HG03439 (cell line): Measurements from ENCODE around the gene CDON.

Experiments
- ATAC-seq: cut with Tn5 transposase; IDR thresholded peaks from one replicate; pipeline ENCODE4 v1.9.1; 2021; ENCODE audit warnings: mild to moderate bottlenecking, moderate library complexity; ENCODE audit not compliant: unreplicated experiment

Gene CDON

DNA sequence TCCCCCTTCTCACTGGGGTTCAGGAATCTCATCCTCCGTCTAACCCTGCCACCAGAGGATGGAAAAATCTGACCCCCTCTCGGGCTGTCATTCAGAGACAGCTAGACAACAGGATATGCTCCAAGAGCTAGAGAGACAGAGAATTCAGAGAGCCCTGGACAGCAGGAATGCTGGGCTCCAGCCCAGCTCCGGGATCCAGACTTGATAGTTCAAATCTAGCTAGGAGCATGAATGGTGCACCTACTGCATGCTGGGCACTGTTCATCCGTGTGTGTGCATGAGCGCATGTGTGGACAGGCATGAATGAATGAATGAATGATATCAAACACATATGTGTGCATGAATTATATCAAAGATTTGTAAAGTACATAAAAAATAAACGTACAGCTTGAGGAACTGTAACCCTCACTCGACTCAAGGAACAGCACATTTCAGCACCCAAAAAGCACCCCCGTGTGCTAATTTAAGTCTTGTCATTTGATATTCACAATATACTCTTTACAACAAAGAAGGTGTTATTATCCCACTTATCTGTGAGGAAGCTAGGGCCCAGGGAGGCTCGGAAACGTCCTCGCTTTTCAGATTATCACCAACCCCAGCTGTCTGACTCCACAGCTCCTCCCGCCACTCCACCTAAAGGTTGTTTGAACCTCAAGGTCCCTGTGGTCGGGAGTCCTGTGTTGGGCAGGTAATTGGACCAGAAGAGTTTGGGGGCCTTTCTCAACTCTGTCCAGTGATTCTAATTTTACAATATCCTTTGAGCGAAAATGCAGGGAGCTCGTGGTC, 117.5 kb downstream of the CDON start:
- ATAC-seq: no peak

DNA sequence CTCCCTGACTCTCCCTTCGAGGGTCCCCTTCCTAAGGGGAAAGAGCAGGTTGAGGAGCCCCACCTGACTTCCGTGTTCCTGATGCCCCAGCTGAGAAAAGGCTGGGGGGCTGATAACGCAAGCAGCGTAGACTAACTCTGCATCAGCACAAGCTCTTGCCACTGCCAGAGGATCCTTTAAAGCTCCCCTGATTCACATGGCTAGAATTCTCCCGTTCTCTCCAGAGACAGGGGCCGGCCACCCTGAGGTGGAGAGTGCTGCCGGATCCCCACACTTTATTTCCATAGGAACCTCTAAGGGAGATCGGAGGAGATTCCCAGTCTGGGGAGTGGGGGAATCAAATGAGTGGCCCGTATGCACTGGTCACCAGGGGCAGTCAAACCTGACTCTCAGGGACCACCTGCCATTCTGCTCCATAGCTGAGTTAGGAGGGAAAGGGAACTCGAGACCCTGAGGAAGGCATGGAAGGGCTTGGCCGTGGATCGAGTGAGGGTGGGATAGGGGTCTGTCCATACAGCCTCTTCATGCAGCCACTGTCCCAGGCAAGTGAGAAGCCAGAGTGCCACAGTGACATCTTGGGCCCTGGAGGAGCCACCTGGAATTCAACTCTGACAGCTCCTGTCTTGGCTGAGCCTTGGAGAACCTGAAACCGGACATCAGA, 118.2 kb downstream of the CDON start:
- ATAC-seq: no peak

DNA sequence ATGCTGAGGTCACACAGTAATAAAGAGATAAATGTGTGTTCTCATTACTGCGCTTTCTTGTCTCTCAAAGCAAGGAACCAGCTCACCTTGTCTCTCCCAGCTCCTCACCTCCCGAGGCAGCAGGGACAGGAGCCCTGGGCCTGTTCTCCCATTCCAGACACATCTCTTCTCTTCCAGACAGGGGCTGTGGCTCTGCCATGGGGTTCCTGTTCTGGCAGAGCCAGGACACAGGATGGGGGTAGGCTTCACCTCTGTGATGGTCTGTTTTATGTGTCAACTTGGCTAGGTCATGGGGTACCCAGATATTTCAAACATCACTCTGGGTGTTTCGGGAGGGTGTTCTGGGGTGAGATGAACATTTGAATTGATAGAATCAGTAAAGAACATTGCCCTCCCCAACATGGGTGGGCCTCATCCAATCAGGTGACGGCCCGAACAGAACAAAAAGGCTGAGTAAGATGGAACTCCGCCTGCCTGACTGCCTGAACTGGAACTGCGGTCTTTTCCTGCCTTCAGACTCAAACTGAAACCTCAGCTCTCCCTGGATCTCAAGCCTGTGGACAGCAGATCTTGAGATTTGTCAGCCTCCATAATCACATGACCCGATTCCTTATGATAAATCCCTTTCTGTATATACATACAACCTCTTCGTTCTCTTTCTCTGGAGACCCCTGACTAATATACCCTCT, 118.9 kb downstream of the CDON start:
- ATAC-seq: no peak

DNA sequence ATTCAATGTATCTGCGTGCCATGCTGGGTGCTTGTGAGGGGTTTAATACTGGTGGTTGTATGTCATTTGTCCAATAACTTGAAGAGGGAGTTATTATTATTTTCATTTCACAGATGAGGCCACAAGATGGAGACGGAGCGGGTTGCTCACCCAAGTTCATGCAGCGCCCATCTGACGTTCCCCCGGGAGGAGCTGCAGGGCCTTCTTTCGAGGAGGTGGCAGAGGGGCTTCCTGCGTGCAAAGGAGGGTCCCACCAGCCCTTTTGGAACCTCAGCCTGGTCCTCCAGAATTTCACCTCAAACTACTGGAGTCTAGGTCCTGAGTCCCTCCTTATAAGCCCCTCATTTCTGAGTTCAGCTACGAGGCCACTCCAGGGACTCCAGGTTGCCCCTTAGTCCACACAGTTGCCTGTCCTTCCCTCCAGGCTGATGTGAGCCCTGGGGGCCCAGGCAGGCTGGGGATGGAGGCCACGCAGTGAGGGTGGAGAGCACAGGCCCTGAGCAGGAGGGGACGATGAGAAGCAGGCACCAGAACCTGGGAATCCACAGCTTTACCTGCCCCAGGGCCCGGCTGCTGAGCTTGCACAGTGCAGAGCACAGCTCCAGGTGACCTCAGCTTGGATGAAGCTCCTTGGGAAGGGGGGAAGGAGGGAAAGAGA, 119.8 kb downstream of the CDON start:
- no peak for ATAC-seq

DNA sequence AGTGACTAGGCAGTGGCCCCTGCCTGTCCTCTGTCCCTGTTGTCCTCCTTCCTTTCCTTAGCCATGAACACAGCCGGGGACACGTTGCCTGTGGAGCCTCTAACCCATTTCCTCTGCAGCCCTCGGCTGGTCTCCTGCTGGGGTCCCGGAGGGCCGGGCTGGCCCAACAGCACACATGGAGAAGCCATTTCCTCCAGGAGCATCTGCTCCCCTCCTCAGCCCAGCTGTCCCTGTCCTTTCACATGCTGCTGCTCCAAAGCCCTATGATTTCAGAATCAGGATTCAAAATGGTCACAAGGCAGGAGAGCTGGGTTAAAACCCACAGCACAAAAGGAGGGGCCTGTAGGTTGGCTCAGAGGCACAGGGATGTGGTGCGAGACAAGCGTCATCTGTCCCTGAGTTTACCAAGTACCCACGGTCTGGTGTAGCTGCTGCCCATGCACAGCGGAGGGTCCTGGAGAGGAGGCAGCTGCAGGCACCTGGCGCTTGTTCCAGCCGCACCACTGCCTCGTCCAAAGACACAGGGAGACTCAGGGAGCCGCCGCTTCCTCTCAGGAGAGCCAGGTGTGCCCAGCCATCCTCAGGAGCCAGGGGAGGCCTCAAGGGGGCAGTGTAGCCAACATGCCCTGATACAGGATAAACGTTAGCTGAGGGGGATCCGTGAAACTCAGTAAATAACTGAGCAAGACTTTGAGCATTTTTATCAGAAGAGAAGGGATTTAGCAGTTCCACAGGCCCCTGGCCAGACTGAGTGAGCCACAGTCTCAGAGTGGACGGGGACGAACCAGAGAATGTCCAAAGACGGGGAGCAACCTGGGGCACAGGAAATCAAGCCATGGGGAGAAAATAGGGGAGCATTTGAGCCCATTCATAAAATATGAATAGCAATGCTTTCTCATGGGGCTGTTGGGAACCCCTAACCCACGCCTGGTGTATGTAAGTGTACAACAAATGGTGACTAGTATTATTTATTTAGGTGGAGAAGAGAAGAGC, 120.8 kb downstream of the CDON start:
- ATAC-seq: no peak

DNA sequence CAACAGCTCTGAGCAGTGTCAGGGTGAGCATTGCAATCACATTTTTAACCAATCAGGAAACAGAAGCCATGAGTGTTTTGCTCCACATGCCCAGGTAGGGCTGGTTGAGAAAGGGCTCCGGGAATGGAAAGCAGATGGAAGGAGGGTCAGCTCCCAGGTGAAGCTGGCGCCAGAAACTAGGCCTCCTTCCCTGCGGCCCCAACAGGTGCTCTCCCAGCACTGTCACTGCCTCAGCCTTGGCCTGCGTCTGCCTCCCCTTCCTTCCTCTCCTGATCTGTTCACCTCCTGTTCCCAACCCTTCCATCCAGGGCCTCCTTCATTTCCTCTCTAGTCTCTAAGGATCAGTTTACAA, 121.4 kb downstream of the CDON start:
- ATAC-seq: no peak

DNA sequence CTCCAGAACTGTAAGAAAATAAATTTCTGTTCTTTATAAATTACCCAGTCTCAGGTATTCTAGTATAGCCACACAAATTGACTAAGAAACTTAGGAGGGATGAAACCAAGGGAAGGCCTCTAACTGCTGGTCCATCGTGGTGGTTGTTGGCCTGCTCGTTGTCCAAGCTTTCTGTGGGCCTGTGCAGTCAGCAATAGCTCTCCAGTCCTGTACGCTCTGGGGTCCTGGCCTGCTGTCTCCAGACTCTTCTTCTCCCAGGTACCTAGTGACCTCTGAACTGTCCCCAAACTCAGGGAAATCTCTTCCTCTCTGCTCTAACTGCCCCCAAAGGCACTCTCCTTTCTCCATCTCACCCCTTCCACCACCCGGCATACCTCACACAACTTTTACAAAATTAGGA, 122.5 kb downstream of the CDON start:
- ATAC-seq: no peak

DNA sequence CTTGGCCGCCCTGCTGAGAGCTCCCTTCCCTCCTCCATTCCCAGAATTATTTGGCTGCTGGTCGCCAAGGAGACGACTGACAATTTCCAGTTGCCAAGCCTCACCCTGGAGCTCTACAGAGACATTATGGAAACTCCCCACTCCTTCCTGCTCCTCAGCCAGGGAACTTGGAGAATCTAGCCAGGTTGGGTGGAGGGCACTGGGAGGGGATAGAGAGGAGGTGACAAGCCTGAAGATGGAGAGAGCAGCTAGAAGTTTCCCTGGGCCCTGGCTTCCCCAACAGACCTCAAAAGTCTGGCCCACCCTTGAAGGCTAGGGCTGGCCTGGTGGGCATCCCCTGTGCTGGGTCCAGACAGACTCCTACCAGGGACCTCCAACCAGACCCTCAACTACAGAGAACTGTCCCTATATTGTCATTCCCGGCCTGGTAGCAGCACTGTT, 123.6 kb downstream of the CDON start:
- no peak for ATAC-seq

DNA sequence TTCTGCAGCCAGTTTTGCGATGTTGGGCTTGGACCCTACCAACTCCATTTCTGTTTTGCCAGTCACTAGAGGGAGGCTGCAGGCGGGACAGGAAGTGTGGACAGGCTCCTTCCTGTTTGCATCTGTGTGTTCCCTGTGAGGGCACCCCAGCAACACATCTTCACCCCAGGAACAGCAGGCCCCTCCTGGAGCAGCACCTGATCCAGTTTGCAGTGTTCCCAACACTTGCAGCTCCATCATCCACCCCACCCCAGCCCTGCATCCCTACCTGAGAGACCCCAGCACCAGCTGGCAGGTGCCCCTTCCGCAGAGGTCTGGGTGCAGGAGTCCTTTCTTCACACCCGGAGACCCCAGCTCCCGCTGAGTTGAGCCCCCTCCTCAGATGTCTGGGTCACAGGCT, 124.2 kb downstream of the CDON start:
- no peak for ATAC-seq

DNA sequence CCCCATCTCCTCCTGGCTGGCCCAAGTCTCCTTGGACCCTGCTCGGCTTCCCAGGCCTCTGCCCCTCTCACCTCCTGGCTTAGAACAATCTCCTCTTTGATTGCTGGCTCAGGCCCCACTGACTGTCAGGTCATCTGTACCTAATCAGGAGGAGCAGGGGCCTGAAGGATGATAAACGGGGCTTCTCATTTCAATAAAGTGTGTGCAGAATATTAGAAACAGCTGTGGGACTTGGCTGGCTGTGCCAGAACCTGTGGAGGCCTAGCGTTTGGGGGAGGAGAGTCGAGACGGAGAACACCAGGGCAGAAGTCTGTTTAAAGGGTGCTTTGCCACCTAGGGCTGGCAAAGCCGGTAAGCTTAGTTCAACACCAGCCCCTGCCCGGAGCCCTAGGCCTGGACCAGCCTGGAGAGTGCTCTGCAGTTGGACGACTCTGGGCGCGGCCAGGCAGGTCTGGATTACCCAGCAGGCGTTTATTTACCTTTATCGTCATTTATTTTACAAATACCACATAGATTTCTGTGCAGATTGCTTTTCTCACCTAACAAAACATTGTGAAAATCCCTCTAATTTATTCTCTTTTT, 127.0 kb downstream of the CDON start:
- no peak for ATAC-seq

DNA sequence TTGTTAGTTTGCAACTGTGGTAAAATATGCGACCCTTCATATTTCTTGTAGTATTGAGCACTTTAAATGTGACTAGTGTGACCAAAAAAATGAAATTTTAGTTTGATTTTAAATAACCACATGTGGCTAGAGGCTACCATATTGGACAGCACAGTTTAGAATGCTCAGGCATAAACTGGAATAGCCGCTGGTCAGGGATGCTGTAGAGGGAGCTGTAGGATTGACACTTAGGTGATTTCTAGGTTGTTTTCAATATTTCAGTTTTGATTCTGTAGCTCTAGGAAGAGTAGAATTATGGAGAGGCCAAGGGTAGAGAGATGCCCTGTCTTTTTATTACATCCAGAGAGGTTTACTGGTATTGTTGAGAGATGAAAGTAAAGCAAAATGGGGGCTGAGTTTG, 127.6 kb downstream of the CDON start:
- no peak for ATAC-seq

DNA sequence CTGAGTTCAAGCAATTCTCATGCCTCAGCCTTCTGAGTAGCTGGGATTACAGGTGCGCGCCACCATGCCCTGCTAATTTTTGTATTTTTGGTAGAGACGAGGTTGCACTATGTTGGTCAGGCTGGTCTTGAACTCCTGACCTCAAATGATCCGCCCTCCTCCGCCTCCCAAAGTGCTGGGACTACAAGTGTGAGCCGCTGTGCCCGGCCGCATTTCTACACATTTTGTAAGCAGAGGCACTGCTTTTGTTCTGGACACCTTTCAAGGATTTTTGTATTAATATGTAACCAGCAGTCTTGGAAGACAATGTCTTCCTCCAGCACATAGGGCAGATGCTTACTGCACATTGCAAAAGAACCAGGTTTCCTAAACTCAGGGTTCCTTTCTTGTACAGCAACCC, 128.2 kb downstream of the CDON start:
- no peak for ATAC-seq

DNA sequence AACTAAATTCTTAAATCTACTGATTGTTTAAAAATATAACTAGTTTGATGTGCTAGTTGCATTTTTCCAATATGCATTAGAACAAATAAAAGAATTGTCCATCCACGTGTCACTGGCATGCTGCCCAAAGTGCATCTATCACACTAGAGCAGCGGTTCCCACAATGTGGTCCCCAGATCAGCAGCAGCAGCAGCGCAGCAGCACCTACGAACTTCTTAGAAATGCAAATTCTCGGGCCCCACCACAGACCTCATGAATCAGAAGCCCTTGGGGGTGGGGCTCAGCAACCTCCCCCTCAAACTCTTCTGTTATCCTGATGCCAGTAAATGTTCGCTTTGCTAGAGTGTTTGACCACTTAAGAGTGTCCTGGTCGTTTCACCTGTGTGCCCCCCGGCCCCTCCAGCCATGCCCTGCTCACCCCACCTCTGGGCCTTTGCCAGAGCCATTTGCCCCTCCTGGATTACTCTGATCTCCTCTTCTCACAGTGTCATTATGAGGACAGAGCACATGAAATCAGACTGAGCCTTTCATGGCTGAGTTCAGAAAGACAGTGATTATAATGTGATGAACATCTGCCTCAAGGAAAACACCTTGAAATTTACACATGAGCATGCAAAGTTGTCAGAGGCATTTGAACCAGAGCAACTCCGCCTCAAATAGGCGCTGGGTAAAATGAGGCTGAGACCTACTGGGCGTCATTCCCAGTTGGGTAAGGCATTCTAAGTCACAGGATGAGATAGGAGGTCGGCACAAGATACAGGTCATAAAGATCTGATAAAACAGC, 129.4 kb downstream of the CDON start:
- no peak for ATAC-seq

DNA sequence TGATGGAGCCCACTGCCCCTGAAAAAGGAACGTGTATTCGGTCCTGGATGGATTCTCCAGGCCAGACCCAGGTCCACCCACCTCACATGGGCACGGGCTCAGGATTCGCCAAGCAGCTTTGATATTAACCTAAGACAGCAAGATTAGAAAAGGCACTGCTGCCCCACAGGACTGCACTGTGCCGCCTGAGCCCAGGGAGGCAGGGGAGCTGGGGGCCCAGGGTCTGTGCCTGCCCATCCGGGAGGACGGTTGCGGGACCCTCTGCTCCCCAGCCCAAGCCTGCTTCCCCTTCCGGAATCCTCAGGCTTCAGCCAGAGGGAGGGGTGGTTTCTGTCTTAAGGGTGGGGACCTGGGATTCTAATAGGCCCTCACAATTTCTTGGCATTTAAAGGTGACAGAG, 130.4 kb downstream of the CDON start:
- no peak for ATAC-seq

DNA sequence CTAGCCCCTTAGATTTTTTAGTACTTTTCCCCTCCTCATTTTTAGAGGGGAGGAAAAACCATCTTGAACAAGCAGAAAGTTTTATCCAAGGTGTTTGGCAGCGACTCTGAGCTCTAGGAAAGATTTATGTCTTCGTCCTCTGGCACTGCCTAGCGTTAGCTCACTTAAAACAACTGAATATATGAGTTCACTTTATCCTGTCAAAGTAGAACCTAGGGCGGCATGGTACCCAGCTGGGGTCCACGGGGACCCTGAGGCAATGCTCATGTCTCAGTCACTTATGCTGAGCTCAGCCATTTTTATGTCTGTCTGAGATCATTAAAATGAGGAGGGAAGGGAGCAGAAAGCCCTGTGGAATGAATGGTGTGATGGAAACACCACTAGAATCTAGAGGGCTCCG, 131.0 kb downstream of the CDON start:
- no peak for ATAC-seq

DNA sequence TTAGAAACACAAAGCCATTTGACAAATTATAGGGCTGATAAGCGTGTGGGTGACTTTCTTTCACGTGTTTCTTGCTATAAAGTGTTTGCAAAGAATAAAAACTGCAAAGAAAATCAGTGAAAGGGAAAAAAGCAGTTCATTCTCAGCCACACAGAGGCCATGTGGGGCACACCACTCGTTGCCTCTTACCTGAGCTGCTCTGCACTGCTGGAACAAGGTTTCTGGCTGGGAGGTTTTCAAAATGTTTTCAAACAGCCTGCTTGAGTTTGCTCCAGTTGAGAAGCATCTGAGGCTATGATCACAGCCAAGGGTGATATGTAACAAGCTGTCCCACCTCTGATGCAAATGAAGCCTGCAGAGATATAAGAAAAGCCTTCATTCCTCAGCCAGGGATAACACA, 131.6 kb downstream of the CDON start:
- ATAC-seq: no peak

DNA sequence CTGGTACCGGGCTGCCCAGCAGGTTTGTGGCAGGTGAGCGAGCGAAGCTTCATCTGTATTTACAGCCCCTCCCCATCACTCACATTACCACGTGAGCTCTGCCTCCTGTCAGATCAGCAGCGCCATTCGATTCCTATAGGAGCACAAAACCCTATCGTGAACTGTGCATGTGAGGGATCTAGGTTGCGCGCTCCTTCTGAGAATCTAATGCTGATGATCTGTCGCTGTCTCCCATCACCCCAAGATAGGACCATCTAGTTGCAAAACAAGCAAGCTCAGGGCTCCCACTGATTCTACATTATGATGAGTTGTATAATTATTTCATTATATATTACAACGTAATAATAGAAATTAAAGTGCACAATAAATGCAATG, 132.6 kb downstream of the CDON start:
- ATAC-seq: no peak

DNA sequence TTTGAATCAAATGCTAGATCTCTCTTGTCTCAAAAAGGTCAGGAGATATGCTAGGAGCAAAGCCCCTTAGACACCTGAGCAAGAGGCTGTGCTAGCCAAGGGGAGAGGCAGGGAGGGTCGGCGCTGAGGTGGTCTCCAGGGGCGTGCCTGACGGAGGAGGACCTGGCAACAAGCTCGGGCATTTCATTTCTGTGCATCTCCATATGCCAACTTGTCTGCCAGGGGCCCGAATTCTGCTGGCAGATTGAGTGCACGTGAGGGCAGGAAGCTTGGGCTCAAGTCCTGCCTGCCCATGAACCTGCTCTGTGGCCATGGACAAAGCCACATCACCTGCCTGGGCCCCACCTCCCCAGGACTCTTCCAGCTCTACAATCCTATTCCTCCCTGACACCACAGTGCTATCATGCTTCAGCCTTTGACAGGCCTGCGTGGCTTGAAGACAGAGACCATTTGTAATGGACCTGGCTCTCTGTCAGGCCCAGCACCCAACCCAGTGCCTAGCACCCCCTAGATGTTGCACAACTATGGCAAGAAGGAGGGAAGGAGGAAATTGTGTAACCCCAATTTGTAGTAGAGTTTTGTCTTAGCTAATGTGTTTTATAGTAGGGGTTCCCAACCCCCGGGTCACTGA, 133.1 kb downstream of the CDON start:
- no peak for ATAC-seq

DNA sequence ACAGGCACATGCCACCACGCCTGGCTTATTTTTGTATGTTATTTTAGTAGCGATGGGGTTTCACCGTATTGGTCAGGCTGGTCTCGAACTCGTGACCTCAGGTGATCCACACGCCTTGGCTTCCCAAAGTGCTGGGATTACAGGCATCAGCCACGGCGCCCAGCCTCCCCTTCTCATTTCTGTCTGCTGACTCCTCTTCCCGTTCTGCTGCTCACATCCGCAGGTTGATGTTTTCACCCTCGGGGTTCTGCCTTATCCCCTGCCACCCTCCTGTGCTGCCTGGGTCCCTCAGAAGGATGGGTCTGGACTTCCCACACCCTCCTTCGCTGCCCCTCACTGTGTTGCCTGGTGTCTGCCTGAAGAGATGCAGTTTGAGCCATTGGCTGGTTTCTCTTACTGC, 136.0 kb downstream of the CDON start:
- ATAC-seq: no peak
